NCI-H2196 (cell line): ENCODE data around the gene NEURL2.
A peak's percentile ranks its signal among the peaks of the same experiment; 100 is the strongest.
"Not testable (repeated sequence)": the region's sequence is repeated elsewhere in the genome, so short reads cannot be mapped to it uniquely, and the experiment has no call there.

ENCODE experiments used
- DNase-seq: peaks from one replicate; lab custom pipeline; 2025; ENCODE audit not compliant: unreplicated experiment; lab: John Stamatoyannopoulos, UW

NEURL2 gene

DNA sequence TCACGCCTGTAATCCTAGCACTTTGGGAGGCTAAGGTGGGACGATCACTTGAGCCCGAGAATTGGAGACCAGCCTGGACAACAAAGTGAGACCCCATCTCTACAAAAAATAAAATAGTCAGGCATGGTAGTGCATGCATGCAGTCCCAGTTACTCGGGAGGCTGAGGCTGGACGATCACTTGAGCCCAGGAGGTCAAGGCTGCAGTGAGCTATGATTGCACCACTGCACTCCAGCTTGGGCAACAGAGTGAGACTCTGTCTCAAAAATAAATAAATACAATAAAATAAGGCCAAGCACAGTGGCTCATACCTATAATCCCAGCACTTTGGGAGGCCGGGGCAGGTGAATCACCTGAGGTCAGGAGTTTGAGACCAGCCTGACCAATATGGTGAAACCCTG, 10.3 kb upstream of the NEURL2 start:
- DNase-seq, result not testable (repeated sequence)

DNA sequence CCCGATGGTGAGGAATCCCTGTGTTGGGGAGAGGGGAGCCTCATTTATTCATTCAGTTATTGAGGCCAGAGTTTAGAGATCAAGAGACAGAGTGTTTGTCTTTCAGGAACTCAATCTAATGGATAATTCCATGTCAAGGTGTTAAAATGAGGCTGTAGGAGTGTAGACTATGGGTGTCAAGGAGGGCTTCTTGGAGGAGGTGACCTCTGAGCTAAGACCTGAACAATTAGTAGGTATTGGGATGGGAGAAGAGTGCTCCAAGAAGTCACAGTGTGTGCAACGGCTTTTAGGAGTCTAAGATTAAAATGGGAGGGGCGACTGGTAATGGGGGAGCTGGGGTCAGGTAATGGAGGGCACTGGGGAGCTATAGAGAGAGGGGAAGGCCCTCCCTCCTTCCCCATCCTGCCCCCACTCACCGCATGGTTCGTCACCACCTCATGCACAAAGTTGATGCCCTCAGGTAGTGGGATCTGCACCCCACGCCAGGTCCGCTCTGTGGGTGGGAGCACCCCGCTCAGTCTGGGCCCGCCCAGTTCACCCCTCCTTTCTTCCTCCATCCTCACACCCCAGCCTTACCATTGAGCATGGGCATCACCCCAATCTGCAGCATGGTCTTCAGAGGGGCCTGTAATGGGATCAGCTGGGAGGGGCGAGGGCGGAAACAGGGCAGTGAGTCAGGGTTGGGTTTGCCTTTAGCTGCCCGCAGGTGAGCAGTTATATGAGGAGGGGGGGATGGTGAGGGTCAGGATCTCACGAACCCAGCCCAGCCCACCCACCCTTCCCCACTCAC, 8.2 kb upstream of the NEURL2 start:
- DNase-seq, result no peak

- DNase-seq, result no peak
These were observed 7.3 kb upstream of the NEURL2 start for GRCh38 chr20:45898285-45898684.

- DNase-seq, result no peak
These were observed 6.7 kb upstream of the NEURL2 start for GRCh38 chr20:45897692-45898091.

- no peak for DNase-seq
These were observed 6.3 kb upstream of the NEURL2 start for GRCh38 chr20:45897289-45897688.

DNA sequence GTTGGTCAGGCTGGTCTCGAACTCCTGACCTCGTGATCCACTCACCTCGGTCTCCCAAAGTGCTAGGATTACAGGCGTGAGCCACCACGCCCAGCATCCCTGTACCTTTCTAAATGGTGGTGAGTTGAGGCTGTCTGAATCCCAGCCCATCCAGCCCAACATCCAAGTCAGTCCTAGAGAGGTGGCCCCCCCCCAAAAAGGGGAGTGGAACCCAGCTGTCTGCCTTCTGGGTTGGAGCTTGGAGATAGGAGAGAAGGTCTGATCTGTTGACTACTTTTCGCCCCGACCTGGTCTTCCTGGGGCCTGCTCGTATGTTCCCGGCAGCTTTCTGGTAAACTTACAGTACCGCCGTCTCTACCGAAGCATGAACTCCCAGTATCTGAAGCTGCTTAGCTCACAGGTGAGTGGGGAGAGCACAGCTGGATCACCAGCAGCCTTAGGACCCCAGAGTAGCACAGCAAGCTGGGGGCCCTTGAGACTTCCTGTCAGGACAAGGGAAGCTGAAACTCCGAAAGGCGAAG, 5.7 kb upstream of the NEURL2 start:
- DNase-seq, result no peak

GRCh38 chr20:45894797-45895196, 3.8 kb upstream of the NEURL2 start:
- DNase-seq, result no peak

- DNase-seq, result no peak
These were observed 2.8 kb upstream of the NEURL2 start for GRCh38 chr20:45893831-45894230.

- no peak for DNase-seq
These were observed 2.0 kb upstream of the NEURL2 start for GRCh38 chr20:45892828-45893500.

DNA sequence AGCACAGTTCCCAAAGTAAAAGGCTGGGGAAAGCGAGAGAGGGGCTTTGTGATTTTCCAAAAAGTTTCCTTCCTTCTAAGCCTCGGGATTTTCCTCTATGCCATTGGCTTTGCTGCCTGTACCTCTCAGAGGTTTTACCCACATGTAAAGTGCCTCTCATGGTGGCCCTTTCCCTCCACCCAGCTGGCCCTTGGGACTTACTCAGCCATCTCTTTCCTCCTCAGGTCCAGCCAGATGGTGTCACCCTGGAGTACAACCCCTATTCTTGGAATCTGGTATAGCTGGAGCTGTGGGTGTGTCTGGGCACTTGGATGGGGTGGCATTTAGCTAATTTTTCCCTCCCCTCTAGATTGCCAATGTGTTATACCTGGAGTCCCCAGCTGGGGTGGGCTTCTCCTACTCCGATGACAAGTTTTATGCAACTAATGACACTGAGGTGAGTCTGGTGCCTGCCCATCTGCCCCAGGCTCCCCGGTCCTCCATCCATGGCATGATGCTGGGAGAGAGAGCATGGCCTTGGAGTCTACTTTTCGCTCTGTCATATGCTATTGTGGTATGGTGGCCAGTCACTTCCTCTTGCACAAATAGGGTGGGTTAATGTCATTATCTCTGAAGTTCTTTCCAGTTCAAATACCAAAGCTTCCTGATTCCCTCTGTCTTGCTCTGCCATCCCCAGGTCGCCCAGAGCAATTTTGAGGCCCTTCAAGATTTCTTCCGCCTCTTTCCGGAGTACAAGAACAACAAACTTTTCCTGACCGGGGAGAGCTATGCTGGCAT, 1.2 kb upstream of the NEURL2 start:
- peak; percentile 21 for DNase-seq

DNA sequence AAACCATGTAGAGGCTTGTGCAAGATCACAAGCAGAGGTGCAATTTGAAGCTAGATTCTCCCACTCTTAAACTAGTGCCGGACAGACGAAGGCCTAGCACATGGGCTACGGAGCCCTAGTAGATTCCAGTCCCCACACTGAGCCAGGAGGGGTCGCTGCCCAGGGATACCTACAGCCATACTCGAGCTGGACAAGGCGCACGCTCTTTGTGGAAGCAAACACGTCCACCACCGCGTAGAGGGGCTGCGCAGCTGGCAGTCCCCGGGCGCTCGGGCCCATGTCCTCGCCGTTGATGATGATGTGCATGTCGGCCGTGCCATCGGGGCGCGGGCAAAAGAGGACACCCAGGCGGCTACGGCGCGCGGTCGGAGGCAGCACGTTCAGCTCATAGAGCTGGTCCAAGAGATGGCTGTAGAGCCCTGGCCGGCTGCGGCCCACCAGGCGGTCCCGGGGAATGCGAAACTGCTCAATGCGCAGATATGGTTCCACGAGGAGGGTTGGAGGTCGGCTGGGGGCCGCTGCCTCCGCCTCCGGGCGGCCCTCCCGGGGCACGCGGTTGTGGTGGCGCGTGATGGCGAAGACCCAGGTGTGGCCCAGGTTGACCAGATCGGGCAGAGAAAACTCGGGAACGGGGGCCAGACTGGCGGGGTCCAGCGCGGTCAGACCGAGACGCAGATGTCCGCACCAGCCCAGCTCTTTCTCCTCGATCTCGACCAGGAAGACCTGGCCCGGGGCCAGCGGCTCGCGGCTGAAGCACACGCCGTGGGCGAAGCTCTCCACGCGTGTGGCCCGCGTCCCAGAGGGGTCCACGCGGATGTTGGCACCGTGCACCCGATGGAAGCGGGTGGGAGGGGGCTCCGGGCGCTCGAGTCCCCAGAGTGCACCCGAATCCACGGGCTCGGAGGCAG, 677 bp downstream of the NEURL2 start:
- DNase-seq, result peak; percentile 30

GRCh38 chr20:45888681-45889080, 2.3 kb downstream of the NEURL2 start:
- DNase-seq, result no peak

- no peak for DNase-seq
These were observed 3.7 kb downstream of the NEURL2 start, which contains the start of gene SPATA25 for GRCh38 chr20:45887346-45887715. Gene SPATA25 (minus strand): TSS chr20:45887622. CDS start chr20:45887590, 32 bp downstream.

GRCh38 chr20:45886590-45887345, 4.2 kb downstream of the NEURL2 start:
- no peak for DNase-seq

- DNase-seq, result no peak
These were observed 7.9 kb downstream of the NEURL2 start for GRCh38 chr20:45883100-45883469.

DNA sequence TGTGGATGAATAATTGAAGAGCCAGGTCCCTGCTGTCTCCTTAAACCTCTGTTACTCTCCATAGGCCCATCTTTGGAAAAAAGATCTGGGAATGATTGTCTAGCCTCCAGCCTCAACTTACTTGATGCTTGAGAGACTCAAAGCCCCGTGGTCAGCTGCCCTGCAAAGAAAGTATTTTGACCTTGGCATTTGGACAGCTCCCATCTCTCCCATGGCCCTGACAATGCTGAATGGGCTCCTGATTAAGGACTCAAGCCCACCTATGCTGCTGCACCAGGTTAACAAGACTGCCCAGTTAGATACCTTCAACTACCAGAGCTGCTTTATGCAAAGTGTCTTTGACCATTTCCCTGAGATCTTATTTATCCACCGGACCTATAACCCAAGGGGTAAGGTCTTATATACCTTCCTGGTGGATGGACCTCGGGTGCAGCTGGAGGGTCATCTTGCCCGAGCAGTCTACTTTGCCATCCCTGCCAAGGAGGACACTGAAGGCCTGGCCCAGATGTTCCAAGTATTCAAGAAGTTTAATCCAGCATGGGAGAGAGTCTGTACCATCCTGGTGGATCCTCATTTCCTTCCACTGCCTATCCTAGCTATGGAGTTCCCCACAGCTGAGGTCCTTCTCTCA, 8.4 kb downstream of the NEURL2 start:
- no peak for DNase-seq

DNA sequence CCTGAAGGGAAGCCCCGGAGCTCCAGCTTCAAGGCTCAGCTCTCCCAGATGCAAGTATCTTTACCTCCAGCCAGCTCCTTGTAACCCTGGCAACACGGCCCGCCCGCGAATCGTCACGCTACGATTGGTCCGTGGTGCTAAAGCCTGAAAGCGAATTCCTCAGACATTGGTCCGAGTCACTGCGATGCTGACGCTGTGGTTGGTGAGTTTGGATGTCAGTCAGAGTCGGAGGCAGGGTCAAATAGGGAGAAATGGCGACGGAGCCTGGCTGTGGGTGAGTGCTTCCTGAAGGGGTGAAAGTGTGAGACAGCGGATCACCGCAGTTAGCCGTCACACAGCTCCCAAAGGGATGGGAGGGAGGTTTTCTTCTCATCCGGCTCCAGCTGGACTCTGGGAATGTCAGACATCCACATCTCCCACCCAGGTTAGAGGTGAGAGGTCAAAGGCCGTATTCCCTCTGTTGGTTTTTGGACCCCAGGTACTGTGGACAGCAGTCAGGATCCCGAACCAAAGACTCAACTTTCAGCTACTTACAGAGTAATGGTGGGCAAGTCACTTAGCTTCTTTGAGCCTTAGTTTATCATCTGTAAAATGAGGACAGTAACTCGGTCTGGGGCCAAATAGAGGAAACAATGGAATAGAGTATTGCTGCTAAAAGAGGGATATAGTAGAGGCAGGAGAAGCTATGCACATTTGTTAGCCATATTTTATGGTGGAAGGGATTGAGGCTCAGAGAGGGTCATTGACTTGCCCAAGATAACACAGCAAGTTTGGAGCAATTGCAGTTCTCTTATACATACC, 9.8 kb downstream of the NEURL2 start, which contains the start of gene ZSWIM1:
ZSWIM1 (plus strand) TSS at position 240 of the 801 bp plus-strand sequence. CDS start 1,366 bp downstream, outside the sequence.
- peak; percentile 99 for DNase-seq

- no peak for DNase-seq
These were observed 12.8 kb downstream of the NEURL2 start for GRCh38 chr20:45878076-45878761.
